ENCODE measurements around the gene SFMBT2. TPM values are rescaled to one million over a fixed set of nuclear protein-coding genes. Genes with fewer than 3 reads are reported as not detected.

Gene SFMBT2
- total RNA-seq, 1 donor from 2014 or later = 2.7 TPM

DNA sequence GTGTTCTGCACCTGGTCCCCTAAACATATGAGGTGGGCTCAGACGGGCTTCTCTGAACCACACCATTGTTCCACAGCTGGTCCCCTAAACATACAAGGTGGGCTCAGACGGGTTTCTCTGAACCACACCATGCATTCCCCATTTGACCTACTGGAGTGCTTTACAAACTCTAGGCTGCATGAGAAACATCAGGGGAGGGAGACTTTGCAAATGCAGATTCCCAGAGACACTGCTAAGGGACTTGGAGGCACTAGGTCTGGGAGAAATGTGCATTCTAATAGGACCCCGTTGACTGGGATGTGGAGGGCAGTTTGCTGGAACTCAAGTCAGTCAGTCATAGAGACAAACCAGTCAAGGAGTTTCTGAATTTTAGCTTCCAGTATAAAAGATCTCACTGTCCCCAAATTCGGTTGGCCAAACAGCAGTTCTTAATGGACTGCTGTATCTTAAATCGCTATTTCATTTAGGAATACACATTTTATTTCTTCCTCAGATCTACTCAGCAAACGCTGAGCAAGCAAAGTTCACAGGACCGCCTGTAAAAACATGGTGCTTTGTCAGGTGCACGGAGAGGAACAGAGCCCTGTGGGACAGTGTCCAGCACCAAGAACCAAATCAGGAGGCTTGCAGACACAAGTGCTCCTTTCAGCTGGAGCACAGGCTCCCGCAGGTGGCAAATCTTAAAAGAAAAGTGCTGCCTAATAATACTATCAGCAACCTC, 198.8 kb downstream of the SFMBT2 start:
- Mint-ChIP-seq H3K4me3 (ENCODE audit: unreplicated experiment) (no peak overlapping the region), H3K27me3 (ENCODE audit: unreplicated experiment) (no peaks in the 10 kb centered on the region)

DNA sequence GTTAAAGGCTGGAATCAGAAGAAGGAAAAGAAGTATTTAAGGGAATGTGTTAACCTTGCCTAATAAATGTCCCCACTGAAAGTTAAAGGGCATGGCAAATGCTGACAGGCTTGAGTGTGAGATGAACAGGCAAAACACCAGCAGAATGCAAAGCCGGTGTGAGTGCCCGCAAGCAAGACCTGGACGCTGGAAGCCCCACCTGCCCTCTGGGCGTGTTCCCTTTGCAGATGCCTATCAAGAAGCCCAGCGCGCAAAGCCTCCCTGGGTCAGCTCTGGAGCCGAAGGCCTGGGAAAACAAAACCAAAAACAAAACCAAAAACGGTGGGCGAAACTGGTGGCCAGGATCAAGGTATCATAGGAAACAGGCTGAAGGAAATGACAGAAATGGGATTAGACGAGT, 200.3 kb downstream of the SFMBT2 start:
- TF ChIP-seq, protein P1, sequence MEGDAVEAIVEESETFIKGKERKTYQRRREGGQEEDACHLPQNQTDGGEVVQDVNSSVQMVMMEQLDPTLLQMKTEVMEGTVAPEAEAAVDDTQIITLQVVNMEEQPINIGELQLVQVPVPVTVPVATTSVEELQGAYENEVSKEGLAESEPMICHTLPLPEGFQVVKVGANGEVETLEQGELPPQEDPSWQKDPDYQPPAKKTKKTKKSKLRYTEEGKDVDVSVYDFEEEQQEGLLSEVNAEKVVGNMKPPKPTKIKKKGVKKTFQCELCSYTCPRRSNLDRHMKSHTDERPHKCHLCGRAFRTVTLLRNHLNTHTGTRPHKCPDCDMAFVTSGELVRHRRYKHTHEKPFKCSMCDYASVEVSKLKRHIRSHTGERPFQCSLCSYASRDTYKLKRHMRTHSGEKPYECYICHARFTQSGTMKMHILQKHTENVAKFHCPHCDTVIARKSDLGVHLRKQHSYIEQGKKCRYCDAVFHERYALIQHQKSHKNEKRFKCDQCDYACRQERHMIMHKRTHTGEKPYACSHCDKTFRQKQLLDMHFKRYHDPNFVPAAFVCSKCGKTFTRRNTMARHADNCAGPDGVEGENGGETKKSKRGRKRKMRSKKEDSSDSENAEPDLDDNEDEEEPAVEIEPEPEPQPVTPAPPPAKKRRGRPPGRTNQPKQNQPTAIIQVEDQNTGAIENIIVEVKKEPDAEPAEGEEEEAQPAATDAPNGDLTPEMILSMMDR (IDR thresholded peaks at IDR 0.05) = no peak
- Mint-ChIP-seq H3K9me3 (ENCODE audit: unreplicated experiment) (no peaks in the 10 kb centered on the region), H3K4me3 (ENCODE audit: unreplicated experiment) (no peak overlapping the region), H3K27me3 (ENCODE audit: unreplicated experiment) (no peaks in the 10 kb centered on the region), H3K27ac (ENCODE audit: unreplicated experiment) (no peak overlapping the region), H3K36me3 (ENCODE audit: unreplicated experiment) (no peaks in the 10 kb centered on the region), H3K4me1 (ENCODE audit: unreplicated experiment) (no peaks in the 10 kb centered on the region)
- DNase-seq (ENCODE audit: extremely low spot score, unreplicated experiment) = no peak

More for the DNA sequence above, 198.8 kb downstream of the SFMBT2 start:
- H3K36me3 Mint-ChIP-seq (ENCODE audit: unreplicated experiment) = no peaks in the 10 kb centered on the region
- DNase-seq (ENCODE audit: extremely low spot score, unreplicated experiment) = no peak
- H3K4me1 Mint-ChIP-seq (ENCODE audit: unreplicated experiment) = no peaks in the 10 kb centered on the region
- no peak overlapping the region for H3K27ac Mint-ChIP-seq (ENCODE audit: unreplicated experiment)
- TF ChIP-seq, protein P1 (IDR thresholded peaks at IDR 0.05) = no peak
- peaks cover 6% of the 10 kb centered on the region for H3K9me3 Mint-ChIP-seq (ENCODE audit: unreplicated experiment)

DNA sequence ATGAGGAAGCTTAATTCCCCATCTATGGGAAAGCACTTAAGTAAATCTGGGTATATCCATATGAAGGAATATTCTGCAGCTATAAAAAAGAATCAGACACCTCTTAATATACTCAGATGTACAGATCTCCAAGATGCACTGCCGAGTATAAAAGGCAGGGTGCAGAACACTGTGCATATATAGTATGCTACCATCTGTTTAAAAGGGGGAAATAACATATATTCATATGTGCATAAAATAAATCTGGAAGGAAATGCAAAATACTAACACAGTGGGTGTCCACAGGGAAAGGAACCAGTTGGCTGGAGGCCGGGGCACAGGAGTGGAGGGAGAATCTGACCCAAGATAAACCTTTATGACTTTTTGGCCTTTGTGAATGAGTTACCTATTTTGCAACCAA, 201.4 kb downstream of the SFMBT2 start:
- Mint-ChIP-seq H3K27ac (ENCODE audit: unreplicated experiment) (no peak overlapping the region), H3K4me3 (ENCODE audit: unreplicated experiment) (no peak overlapping the region), H3K27me3 (ENCODE audit: unreplicated experiment) (no peaks in the 10 kb centered on the region), H3K9me3 (ENCODE audit: unreplicated experiment) (no peaks in the 10 kb centered on the region), H3K4me1 (ENCODE audit: unreplicated experiment) (no peaks in the 10 kb centered on the region), H3K36me3 (ENCODE audit: unreplicated experiment) (no peaks in the 10 kb centered on the region)
- TF ChIP-seq, protein P1 (IDR thresholded peaks at IDR 0.05) = no peak
- DNase-seq (ENCODE audit: extremely low spot score, unreplicated experiment) = no peak

DNA sequence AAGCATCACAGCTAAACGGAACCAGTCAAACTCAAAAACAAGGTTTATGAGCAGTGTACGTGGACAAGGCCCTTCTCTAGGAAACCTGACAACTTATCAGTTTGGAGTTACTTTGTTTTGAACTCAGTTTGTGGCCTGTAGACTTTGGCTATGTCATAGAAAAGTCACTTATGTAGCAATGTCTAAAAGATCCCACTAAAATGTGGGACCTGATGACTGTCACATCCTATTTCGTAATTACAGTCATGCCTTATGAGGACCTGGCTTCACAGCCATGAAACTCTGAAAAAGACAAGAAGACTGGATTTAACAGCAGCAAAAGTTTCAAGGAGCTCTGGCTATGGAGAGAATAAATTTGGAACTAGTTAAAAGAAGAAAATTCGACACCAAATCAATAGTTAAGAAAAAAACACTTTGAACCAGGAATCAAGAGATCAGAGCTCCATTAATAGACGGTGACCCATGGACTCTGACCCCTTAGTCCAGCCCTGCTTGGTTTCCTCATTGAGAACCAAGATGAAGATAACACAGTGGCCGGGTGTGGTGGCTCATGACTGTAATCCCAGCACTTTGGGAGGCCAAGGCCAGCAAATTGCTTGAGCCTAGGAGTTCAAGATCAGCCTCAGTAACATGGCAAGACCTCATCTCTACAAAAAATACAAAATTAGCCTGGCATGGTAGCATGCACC, 204.3 kb downstream of the SFMBT2 start:
- Mint-ChIP-seq H3K4me1 (ENCODE audit: unreplicated experiment) (no peaks in the 10 kb centered on the region), H3K27me3 (ENCODE audit: unreplicated experiment) (no peaks in the 10 kb centered on the region), H3K27ac (ENCODE audit: unreplicated experiment) (no peak overlapping the region), H3K4me3 (ENCODE audit: unreplicated experiment) (no peak overlapping the region), H3K36me3 (ENCODE audit: unreplicated experiment) (no peaks in the 10 kb centered on the region), H3K9me3 (ENCODE audit: unreplicated experiment) (no peaks in the 10 kb centered on the region)
- TF ChIP-seq, protein P1 (IDR thresholded peaks at IDR 0.05) = no peak
- DNase-seq (ENCODE audit: extremely low spot score, unreplicated experiment) = no peak

DNA sequence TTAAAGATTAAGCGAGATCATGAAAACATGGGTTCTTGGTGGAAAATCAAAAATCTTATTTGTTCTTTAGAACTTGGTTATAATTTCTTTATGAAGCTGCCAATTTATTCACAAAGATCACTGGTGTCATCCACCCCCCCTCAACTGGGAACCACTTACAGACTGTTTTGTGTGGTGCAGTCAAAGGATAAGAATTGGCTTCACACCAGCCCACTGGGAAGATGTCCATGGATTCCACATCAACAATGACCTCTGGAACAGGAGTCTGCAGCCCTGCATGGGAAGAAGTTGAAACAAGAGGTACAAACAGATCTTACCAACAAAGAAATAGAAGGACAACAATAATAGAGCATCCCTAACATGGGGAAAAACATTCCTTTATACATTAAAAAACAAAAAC, 205.2 kb downstream of the SFMBT2 start:
- no peak overlapping the region for H3K4me3 Mint-ChIP-seq (ENCODE audit: unreplicated experiment)
- DNase-seq (ENCODE audit: extremely low spot score, unreplicated experiment) = no peak
- TF ChIP-seq, protein P1 (IDR thresholded peaks at IDR 0.05) = no peak
- no peaks in the 10 kb centered on the region for H3K36me3 Mint-ChIP-seq (ENCODE audit: unreplicated experiment)
- H3K27ac Mint-ChIP-seq (ENCODE audit: unreplicated experiment) = no peak overlapping the region
- no peaks in the 10 kb centered on the region for H3K4me1 Mint-ChIP-seq (ENCODE audit: unreplicated experiment)
- no peaks in the 10 kb centered on the region for H3K27me3 Mint-ChIP-seq (ENCODE audit: unreplicated experiment)
- H3K9me3 Mint-ChIP-seq (ENCODE audit: unreplicated experiment) = no peaks in the 10 kb centered on the region
